ENCODE measurements around the gene EML6.

Gene EML6

GRCh38 chr2:54975175-54975574, 251.7 kb downstream of the EML6 start:
- no peak overlapping the region for H3K4me3 Mint-ChIP-seq
- TF ChIP-seq CTCF (IDR thresholded peaks at IDR 0.05; ENCODE audit: unreplicated experiment in 3 of 3), result no peak
- peak overlapping the region in 2 of 3 experiments; percentile 62 to 89 for H3K27ac Mint-ChIP-seq
- H3K36me3 Mint-ChIP-seq (ENCODE audit: low read depth), result peaks cover 64% of the 10 kb centered on the region
- no peaks in the 10 kb centered on the region for H3K27me3 Mint-ChIP-seq (ENCODE audit: low read depth)
- peaks cover 52% of the 10 kb centered on the region for H3K4me1 Mint-ChIP-seq
- no peaks in the 10 kb centered on the region for H3K9me3 Mint-ChIP-seq

- peak overlapping the region in 1 of 3 experiments; percentile 49 for H3K4me3 Mint-ChIP-seq
- H3K27me3 Mint-ChIP-seq (ENCODE audit: low read depth), result no peaks in the 10 kb centered on the region
- H3K36me3 Mint-ChIP-seq (ENCODE audit: low read depth), result peaks cover 62% of the 10 kb centered on the region
- TF ChIP-seq CTCF (IDR thresholded peaks at IDR 0.05; ENCODE audit: unreplicated experiment in 3 of 3), result no peak
- H3K9me3 Mint-ChIP-seq, result no peaks in the 10 kb centered on the region
- peak overlapping the region; percentile 62 to 95 (median 89) for H3K27ac Mint-ChIP-seq
- peaks cover 57% of the 10 kb centered on the region for H3K4me1 Mint-ChIP-seq
These were observed 252.4 kb downstream of the EML6 start for GRCh38 chr2:54975598-54976492.

GRCh38 chr2:54977149-54977548, 253.7 kb downstream of the EML6 start:
- peak overlapping the region; percentile 62 to 95 (median 89) for H3K27ac Mint-ChIP-seq
- no peaks in the 10 kb centered on the region for H3K27me3 Mint-ChIP-seq (ENCODE audit: low read depth)
- peaks cover 57% of the 10 kb centered on the region for H3K36me3 Mint-ChIP-seq (ENCODE audit: low read depth)
- H3K9me3 Mint-ChIP-seq, result no peaks in the 10 kb centered on the region
- H3K4me1 Mint-ChIP-seq, result peaks cover 62% of the 10 kb centered on the region
- TF ChIP-seq CTCF (IDR thresholded peaks at IDR 0.05; ENCODE audit: unreplicated experiment in 3 of 3), result no peak
- H3K4me3 Mint-ChIP-seq, result no peak overlapping the region

- Mint-ChIP-seq H3K27me3 (ENCODE audit: low read depth) (no peaks in the 10 kb centered on the region), H3K4me1 (peaks cover 59% of the 10 kb centered on the region), H3K36me3 (ENCODE audit: low read depth) (peaks cover 59% of the 10 kb centered on the region), H3K27ac (peak overlapping the region in 2 of 3 experiments; percentile 30 to 40), H3K9me3 (no peaks in the 10 kb centered on the region), H3K4me3 (no peak overlapping the region)
- no peak for TF ChIP-seq CTCF (IDR thresholded peaks at IDR 0.05; ENCODE audit: unreplicated experiment in 3 of 3)
These were observed 256.0 kb downstream of the EML6 start for GRCh38 chr2:54979321-54980044.

- H3K4me3 Mint-ChIP-seq, result no peak overlapping the region
- peaks cover 50% of the 10 kb centered on the region for H3K4me1 Mint-ChIP-seq
- no peak for TF ChIP-seq CTCF (IDR thresholded peaks at IDR 0.05; ENCODE audit: unreplicated experiment in 3 of 3)
- no peaks in the 10 kb centered on the region for H3K27me3 Mint-ChIP-seq (ENCODE audit: low read depth)
- H3K36me3 Mint-ChIP-seq (ENCODE audit: low read depth), result peaks cover 56% of the 10 kb centered on the region
- no peaks in the 10 kb centered on the region for H3K9me3 Mint-ChIP-seq
- peak overlapping the region in 1 of 3 experiments; percentile 50 for H3K27ac Mint-ChIP-seq
These were observed 257.9 kb downstream of the EML6 start for GRCh38 chr2:54981385-54981784.

All from nephron (organoid).